Choroid plexus epithelial cell (primary cell): Measurements from ENCODE around the gene WDR26.

Experiments used
- DNase-seq: peaks from one replicate; pipeline ENCODE4 v3.0.0-alpha.2; 2010; ENCODE audit warnings: low read depth
- H3K4me3 ChIP-seq: 2 replicates; pipeline ENCODE4 v1.5.1; 2011; ENCODE audit warnings: low read depth, mild to moderate bottlenecking, control low read depth, low read length, moderate library complexity
- TF ChIP-seq, protein P1 (sequence below): conservative IDR thresholded peaks from 2 replicates; pipeline ENCODE4 v1.5.1; 2011; ENCODE audit warnings: low read depth, mild to moderate bottlenecking, control low read depth, inconsistent platforms, low read length, moderate library complexity

WDR26 gene

DNA sequence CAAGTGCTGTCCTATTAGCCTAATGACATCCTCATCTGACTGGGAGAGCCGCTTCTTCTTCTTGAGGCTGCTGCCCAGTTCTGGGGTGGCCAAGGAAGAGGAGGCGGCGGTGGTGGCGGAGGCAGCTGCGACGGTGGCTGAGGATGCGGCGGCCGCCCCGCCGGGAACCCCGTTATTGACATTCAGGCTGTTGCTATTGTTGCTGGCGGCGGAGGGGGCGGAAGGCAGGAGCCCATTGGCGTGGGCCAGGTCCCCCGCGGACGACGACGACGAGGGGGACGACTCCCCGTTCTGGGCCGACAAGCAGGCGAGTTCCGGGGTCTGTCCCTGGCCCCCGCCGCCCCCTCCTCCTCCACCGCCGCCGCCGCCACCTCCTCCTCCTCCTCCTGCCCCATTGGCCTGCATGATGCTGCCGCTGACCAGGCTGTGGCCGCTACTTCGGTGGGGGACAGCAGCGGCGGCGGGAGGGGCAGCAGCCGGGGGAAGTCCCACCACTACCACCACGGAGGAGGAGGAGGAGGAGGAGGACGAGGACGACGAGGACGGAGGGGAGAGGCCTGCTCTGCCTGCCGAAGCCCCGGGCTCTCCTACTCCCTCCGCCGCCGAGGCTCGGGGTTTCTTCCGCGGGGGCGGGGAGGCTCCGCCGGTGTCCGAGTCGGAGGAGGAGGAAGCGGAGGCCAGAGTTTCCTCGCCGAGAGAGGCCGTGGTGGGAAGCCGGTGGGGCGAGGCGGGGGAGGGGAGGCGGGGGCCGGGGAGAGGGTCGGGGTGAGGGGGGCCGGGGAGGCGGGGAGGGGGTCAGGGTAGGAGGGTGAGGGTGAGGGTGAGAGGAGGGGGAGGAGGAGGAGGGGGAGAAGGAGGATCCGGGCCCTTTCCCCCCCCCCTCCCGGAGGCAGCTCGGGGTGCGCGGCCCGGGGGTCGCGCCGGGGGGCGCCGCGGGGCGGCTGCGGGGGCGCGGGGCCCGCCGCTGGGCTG is 610 bp downstream of the WDR26 start:
- peak; percentile 22 for DNase-seq
- TF ChIP-seq, protein P1, sequence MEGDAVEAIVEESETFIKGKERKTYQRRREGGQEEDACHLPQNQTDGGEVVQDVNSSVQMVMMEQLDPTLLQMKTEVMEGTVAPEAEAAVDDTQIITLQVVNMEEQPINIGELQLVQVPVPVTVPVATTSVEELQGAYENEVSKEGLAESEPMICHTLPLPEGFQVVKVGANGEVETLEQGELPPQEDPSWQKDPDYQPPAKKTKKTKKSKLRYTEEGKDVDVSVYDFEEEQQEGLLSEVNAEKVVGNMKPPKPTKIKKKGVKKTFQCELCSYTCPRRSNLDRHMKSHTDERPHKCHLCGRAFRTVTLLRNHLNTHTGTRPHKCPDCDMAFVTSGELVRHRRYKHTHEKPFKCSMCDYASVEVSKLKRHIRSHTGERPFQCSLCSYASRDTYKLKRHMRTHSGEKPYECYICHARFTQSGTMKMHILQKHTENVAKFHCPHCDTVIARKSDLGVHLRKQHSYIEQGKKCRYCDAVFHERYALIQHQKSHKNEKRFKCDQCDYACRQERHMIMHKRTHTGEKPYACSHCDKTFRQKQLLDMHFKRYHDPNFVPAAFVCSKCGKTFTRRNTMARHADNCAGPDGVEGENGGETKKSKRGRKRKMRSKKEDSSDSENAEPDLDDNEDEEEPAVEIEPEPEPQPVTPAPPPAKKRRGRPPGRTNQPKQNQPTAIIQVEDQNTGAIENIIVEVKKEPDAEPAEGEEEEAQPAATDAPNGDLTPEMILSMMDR = no peak
- peak overlapping the region; percentile 89 for H3K4me3 ChIP-seq

DNA sequence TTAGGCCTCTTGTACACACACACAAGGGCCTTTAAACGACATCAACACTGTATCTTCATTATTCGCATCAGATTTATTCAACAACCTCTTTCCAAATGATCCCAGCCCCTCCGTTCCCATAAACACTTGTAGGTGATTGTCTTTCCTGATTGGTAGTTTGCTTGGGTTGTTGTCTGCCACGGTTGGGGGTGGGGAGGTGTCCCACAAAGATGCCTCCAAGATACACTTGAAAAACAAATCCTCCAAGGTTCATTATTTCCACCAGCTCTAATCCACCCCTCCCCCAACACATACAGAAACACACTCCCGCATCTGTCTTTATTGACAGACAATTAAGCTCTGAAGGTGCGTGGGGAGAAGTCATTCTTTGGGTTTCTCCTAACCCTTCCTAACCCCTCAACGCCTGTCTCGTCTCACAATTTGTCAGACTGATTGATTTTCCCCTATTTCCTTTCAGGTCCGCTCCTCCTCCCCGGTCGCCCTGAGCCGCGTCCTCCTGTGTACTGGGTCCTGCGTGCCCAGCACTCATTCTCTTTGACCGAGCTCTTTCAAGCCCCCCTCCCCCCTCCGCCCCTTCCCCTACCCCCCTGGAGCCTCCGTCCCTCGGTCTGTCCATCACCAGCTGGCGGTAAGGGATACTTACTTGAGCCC is 1.4 kb downstream of the WDR26 start:
- peak; percentile 37 for DNase-seq
- TF ChIP-seq, protein P1 = no peak
- peak overlapping the region; percentile 89 for H3K4me3 ChIP-seq

DNA sequence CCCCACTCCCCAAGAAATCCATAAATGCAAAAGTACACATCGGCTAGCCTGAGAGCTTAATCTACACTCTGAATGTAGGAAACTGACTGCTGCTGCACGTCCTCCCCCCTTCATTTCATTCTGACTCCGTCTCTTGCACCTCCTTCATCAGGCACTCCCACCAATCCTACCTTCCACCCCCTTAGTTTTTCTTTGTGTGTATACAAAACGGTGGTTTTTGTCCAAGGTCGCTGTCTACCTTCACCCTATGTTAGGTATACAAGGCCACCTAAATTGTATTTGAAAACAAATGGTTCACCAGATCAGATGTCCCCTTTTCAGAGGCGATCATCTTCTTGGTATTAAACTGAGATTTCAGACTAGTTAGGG is 1.9 kb downstream of the WDR26 start:
- TF ChIP-seq, protein P1 = no peak
- peak overlapping the region; percentile 89 for H3K4me3 ChIP-seq
- DNase-seq = peak; percentile 43

DNA sequence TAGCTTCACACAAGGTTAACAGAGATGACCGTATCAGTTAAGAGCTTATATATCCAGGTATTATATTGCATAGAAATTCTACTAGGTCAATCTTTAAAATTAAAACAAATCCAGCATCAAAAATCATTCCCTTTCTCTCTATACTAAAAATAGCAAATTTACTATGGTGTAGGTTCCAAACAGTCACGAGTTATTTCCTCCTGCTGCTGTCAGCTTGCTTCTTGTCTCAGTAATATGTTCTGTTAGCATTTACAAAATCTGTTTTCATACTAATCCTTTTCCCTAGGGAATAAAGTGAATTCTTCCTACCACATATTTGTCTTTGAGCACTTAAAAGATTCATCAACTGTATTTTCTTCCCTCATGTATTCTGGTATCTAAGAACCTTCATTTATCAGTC is 2.5 kb downstream of the WDR26 start:
- H3K4me3 ChIP-seq = peak overlapping the region; percentile 89
- DNase-seq = peak; percentile 56

DNA sequence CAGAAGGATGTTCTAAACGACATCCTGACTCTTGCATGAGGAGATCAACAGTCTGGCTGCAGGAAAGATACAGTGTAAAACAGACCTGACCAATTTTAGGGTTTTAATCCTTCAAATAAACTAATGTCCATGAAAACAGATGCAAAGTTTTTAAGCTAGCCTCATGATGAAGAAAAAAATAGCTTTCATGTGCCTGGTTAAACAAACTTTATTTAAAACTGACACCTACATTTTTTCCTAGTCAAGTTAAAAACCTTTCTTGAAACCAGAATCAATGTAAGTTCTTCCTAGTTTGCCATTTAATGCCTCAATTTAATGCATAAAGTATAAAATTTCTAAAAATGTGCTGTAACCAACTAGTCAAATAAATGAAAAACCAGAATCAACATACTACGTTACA is 2.9 kb downstream of the WDR26 start:
- peak overlapping the region; percentile 89 for H3K4me3 ChIP-seq
- no peak for DNase-seq
- TF ChIP-seq, protein P1 = no peak

More for the DNA sequence above, 2.5 kb downstream of the WDR26 start:
- TF ChIP-seq, protein P1 = no peak

DNA sequence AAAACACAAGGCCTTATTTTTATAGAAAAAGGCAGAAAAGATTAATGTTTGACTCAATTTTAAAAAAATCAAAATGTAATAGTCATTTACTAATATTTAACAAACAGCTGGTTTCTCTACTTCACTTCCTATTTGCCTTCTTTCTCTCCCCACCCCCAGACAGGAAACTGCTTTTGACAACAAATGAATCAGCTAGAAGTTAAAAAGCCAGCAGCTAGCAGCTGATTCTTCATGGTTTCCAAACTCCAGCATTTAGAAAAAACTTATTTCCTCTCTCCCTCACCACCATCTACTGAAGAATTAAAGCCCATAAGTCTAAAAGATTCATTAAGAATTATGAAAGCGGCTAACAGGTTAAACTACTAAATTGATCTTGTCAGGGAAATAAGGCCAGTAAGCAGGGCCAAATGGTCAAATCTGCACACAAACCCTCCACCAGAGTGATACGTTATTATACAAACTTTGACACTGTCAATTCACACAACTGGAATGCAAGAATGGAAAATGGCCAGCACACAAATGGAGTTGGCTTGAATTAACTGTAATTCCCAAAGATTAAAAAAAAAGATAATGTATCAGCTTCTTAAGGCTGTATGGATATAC is 4.0 kb downstream of the WDR26 start:
- TF ChIP-seq, protein P1 = no peak
- peak overlapping the region; percentile 89 for H3K4me3 ChIP-seq
- peak; percentile 82 for DNase-seq
